Activated T-cell treated with anti-CD3 and anti-CD28 coated beads, Interleukin-2, amount 50 U/mL, for 1 hour (primary cell): Measurements from ENCODE around the gene HBE1.

Source experiments
- DNase-seq: peaks from one replicate; pipeline ENCODE4 v3.0.0-alpha.2; 2020

HBE1 gene

DNA sequence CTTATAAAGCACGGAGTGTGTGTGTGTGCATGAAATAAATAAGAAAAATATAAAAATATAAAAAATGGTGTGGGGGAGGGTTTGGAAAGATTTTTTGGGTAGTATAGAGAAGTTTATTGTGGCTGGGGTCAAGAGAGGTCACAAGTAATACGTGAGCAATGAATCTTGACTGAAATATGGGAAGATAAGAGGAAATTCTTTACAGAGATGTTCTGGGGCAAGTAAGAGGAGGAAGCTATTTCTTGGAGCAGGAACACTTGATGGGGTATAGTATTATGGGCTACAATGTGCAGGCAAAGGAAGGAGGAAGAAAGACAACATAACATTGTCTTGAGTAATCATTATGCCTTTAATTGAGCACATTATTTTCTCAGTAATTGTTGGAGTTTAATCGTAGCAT, 37.6 kb downstream of the HBE1 start:
- DNase-seq: no peak

DNA sequence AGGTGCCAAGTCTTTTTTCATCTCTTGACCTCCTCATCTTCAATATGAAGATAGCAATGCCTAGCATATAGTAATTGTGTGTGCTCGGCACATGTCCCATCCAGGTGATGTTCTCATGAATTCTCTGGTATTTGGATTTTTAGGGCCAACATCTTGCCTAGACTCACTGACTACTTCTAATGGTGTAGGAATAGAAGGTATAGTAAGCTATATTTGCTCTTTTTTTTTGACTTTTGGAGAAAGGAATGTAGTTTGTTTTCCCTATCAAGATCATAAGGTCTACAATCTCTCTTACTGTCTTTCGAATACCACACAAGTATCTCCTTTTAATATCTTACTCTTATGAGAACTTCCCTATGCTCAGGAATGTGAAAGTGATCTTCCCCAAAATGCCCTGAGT, 38.6 kb downstream of the HBE1 start:
- no peak for DNase-seq

DNA sequence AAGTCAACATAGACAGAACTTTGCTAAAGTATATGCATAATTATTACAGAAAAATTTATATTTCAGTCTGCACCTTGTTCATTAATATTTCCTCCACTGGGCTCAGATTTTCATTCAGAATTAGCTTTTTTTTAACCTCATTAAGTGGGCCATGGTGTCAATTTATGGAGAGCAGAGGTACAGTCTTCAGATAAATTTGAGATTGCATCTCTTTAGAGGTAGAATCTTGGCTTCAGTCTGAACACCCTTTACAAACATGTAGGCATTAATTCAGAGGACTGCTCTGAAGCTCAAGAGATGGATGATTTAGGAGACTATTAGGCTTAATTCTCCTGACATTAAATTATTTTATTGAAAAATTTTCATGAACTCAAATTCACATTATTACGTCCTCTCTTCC, 39.5 kb downstream of the HBE1 start:
- no peak for DNase-seq

DNA sequence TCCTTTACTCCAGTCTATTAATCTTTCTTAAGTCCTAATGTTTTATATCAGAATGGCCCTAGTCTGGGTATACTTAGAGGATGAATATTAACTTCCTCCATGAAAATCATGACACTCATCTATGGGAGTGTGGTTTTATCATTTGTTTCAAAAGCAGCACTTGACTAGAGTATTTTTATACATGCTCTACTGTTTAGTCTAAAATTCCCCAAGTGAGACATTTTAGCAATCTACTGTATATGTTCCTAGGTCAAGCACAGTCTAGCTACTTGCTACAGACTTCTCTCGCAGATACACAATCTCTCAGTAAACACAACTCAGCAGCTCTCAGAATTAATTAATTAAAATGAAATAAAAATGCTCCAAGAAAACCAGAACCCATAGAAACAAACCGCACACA, 39.9 kb downstream of the HBE1 start:
- DNase-seq: no peak

DNA sequence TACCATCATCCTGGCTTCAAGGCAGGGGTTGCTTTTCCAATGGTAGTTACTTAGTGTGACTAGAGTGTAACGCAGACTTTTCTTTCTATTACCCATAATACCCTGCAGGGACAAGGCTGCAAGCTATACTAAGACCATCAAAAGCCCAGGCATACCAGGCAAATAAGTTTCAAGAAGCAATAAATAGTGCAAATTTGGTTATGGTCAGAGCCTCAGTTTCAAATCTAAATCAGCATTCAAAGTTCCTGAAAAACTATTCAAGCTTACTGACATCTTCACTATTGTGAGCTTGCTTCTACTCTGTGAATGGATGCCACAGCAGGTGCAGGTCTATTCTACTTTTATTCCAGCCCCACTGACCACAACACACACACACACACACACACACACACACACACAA, 40.4 kb downstream of the HBE1 start:
- DNase-seq: no peak

DNA sequence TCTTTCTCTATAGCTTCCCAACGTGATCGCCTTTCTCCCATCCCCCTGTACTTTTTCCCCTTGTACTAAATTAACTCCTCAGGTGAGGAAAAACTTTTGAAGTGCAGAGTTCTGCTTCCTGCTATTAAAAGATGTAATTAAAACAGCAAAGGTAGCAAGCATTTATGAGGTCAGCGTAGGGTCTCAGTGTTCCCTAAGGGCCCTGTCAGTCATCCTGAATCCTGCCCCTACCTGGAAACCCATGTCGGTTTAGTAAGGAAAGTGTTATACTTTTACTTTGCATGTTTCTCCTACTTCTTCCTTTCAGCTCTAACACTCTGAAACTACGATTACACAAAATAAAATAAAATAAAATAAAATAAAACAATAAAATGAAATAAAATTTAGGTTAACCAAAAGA, 41.6 kb downstream of the HBE1 start:
- DNase-seq: no peak

DNA sequence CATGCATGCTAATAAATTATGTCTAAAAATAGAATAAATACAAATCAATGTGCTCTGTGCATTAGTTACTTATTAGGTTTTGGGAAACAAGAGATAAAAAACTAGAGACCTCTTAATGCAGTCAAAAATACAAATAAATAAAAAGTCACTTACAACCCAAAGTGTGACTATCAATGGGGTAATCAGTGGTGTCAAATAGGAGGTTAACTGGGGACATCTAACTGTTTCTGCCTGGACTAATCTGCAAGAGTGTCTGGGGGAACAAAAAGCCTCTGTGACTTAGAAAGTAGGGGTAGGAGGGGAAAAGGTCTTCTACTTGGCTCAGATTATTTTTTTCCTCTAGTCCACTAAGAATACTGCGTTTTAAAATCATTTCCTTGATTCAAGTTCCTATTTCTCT, 42.1 kb downstream of the HBE1 start:
- no peak for DNase-seq

DNA sequence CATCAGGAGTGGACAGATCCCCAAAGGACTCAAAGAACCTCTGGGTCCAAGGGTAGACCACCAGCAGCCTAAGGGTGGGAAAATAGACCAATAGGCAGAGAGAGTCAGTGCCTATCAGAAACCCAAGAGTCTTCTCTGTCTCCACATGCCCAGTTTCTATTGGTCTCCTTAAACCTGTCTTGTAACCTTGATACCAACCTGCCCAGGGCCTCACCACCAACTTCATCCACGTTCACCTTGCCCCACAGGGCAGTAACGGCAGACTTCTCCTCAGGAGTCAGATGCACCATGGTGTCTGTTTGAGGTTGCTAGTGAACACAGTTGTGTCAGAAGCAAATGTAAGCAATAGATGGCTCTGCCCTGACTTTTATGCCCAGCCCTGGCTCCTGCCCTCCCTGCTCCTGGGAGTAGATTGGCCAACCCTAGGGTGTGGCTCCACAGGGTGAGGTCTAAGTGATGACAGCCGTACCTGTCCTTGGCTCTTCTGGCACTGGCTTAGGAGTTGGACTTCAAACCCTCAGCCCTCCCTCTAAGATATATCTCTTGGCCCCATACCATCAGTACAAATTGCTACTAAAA, 42.9 kb downstream of the HBE1 start, which contains the start of gene HBB:
TSS of gene HBB (minus strand) at position 340 of the 579 bp plus-strand sequence. CDS start at position 290, 50 bp downstream.
- no peak for DNase-seq

DNA sequence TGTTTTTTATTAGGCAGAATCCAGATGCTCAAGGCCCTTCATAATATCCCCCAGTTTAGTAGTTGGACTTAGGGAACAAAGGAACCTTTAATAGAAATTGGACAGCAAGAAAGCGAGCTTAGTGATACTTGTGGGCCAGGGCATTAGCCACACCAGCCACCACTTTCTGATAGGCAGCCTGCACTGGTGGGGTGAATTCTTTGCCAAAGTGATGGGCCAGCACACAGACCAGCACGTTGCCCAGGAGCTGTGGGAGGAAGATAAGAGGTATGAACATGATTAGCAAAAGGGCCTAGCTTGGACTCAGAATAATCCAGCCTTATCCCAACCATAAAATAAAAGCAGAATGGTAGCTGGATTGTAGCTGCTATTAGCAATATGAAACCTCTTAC, 44.3 kb downstream of the HBE1 start:
- DNase-seq: no peak

DNA sequence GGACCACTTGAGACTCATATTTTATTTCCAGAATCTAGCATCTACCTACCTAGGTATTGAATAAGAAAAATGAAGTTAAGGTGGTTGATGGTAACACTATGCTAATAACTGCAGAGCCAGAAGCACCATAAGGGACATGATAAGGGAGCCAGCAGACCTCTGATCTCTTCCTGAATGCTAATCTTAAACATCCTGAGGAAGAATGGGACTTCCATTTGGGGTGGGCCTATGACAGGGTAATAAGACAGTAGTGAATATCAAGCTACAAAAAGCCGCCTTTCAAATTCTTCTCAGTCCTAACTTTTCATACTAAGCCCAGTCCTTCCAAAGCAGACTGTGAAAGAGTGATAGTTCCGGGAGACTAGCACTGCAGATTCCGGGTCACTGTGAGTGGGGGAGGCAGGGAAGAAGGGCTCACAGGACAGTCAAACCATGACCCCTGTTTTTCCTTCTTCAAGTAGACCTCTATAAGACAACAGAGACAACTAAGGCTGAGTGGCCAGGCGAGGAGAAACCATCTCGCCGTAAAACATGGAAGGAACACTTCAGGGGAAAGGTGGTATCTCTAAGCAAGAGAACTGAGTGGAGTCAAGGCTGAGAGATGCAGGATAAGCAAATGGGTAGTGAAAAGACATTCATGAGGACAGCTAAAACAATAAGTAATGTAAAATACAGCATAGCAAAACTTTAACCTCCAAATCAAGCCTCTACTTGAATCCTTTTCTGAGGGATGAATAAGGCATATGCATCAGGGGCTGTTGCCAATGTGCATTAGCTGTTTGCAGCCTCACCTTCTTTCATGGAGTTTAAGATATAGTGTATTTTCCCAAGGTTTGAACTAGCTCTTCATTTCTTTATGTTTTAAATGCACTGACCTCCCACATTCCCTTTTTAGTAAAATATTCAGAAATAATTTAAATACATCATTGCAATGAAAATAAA, 44.9 kb downstream of the HBE1 start:
- no peak for DNase-seq

DNA sequence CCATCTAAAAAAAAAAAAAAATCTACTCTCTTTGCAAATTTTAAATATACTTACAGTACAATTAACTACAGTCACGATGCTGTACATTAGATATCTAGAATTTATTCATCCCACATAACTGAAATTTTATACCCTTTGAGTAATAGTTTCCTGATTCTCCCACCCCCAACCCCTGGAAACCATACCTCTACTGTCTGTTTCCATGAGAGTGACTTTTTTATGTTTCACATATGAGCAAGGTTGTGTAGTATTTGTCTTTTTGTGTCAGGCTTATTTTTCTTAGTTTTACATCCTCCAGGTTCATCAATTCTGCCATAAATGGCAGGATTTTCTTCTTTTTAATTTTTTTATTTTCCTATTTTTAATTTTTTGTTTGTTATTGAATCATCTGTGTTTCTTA, 46.1 kb downstream of the HBE1 start:
- no peak for DNase-seq

DNA sequence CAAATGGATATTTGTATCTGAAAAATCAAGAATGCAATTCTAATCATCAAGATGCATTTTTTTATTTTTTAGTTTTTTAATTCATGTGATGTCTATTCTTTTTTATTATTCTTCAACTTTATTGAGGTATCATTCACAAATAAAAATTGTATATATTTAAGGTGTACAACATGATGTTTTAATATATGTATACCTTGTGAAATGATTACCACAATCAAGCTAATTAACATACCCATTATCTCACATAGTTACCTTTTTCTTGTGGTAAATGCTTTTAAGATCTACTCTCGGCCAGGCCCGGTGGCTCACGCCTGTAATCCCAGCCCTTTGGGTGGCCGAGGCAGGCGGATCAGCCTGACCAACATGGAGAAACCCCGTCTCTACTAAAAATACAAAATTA, 46.6 kb downstream of the HBE1 start:
- no peak for DNase-seq
